Testis (tissue), 3 donors: ENCODE measurements around the gene EPB41L4A. TPM values are rescaled to one million over a fixed set of nuclear protein-coding genes. Genes with fewer than 3 reads are reported as not detected.

ENCODE experiments used
- DNase-seq: peaks from one replicate; pipeline ENCODE4 v3.0.0-alpha.2; 2019
- H3K27ac ChIP-seq, 2 donors: fragments of 200-600 bp; sonication (generic); one replicate each; pipeline ENCODE4 v1.5.1; 2019
- H3K27me3 ChIP-seq: fragments of 200-600 bp; sonication (generic); one replicate; pipeline ENCODE4 v1.5.1; 2019
- H3K36me3 ChIP-seq: fragments of 200-600 bp; sonication (generic); one replicate; pipeline ENCODE4 v1.5.1; 2017; ENCODE audit warnings: low read depth; ENCODE audit errors: missing control alignments
- H3K4me1 ChIP-seq: fragments of 200-600 bp; sonication (generic); one replicate; pipeline ENCODE4 v1.5.1; 2019
- H3K4me3 ChIP-seq, 2 donors: fragments of 200-600 bp; sonication (generic); one replicate each; pipeline ENCODE4 v1.5.1; 2017 to 2019
- H3K9me3 ChIP-seq: fragments of 200-600 bp; sonication (generic); one replicate; pipeline ENCODE4 v1.5.1; 2017
- POLR2A ChIP-seq: fragments of 450-650 bp; IDR thresholded peaks from one replicate; pipeline ENCODE4 v1.6.1; 2017; ENCODE audit warnings: antibody characterized with exemption, mild to moderate bottlenecking, moderate library complexity
- WGBS, 2 donors: methylation state at CpG; one replicate each; pipeline ENCODE4 v1.1.5; 2018; 5-methylcytosine and 5-hydroxymethylcytosine counted together
- intact Hi-C: fragments of 100-400 bp; cut with DNase I; formaldehyde crosslinking; loops from one replicate; pipeline ENCODE4 v1.15.1; 2023; ENCODE audit warnings: low total_unique reads
- polyA plus RNA-seq: library from polyadenylated mRNA; stranded (reverse); fragments of 350-450 nt; fragmentation: Illumina TruSeq; extraction: RNeasy Lipid Tissue Mini Kit (QIAGEN cat#74804); gene quantifications from one replicate; pipeline ENCODE4 v1.2.3, GENCODE V29; 2014; ENCODE audit warnings: low read depth, low replicate concordance; ENCODE audit not compliant: insufficient read depth
- total RNA-seq, 2 donors: library from RNA; depleted of rRNA; stranded (reverse); fragments of >200 nt; gene quantifications; one replicate each; pipeline ENCODE4 v1.2.3, GENCODE V29; 2016
- TF ChIP-seq, protein P1 (sequence below), 3 experiments: fragments of 450-650 bp in 2 of 3; fragments of 200-600 bp in 1 of 3; sonication (generic) in 1 of 3; IDR thresholded peaks; one replicate each; pipeline ENCODE4 v1.5.1; 2016 to 2019; ENCODE audit warnings: antibody characterized with exemption in 3 of 3, mild to moderate bottlenecking in 2 of 3, moderate library complexity in 1 of 3

Gene EPB41L4A
- total and polyA plus RNA-seq, 3 donors from 2014 or later = 9.0 to 23.9 (median 13.3) TPM

DNA sequence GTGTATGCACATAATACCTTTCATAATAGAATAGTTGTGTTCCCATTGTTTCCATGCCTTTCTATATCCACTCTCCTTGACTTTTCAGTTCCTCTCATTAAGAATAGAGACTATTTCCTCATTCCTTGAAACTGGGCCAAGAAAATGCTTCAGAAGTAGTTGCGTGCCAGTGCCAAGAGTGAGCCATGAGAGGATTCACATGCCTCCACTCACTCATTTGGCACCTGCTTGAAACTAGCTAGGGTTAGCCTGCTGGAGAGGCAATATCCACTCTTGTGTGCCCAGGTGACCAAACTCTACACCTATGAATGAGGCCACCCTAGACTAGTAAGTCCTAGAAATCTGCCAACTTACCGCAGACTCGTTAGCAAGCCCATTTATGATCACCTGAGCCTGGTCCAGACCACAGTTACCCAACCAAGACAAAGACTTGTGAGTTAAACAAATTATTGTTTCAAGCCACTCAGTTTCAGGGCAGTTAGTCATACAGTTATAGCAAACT lies 276.3 kb downstream of the EPB41L4A start:
- no peak overlapping the region for H3K27ac ChIP-seq
- no peak for TF ChIP-seq POLR2A
- TF ChIP-seq, protein P1, sequence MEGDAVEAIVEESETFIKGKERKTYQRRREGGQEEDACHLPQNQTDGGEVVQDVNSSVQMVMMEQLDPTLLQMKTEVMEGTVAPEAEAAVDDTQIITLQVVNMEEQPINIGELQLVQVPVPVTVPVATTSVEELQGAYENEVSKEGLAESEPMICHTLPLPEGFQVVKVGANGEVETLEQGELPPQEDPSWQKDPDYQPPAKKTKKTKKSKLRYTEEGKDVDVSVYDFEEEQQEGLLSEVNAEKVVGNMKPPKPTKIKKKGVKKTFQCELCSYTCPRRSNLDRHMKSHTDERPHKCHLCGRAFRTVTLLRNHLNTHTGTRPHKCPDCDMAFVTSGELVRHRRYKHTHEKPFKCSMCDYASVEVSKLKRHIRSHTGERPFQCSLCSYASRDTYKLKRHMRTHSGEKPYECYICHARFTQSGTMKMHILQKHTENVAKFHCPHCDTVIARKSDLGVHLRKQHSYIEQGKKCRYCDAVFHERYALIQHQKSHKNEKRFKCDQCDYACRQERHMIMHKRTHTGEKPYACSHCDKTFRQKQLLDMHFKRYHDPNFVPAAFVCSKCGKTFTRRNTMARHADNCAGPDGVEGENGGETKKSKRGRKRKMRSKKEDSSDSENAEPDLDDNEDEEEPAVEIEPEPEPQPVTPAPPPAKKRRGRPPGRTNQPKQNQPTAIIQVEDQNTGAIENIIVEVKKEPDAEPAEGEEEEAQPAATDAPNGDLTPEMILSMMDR (IDR thresholded peaks at IDR 0.05) = no peak
- no peaks in the 10 kb centered on the region for H3K36me3 ChIP-seq
- H3K4me3 ChIP-seq = no peak overlapping the region
- H3K4me1 ChIP-seq = no peaks in the 10 kb centered on the region
- H3K27me3 ChIP-seq = no peaks in the 10 kb centered on the region
- no peak for DNase-seq
- no peaks in the 10 kb centered on the region for H3K9me3 ChIP-seq
- intact Hi-C loops = no loop called here
- 81 to 86% methylated on average over 3 of the region's 3 CpGs for WGBS, 2 donors

DNA sequence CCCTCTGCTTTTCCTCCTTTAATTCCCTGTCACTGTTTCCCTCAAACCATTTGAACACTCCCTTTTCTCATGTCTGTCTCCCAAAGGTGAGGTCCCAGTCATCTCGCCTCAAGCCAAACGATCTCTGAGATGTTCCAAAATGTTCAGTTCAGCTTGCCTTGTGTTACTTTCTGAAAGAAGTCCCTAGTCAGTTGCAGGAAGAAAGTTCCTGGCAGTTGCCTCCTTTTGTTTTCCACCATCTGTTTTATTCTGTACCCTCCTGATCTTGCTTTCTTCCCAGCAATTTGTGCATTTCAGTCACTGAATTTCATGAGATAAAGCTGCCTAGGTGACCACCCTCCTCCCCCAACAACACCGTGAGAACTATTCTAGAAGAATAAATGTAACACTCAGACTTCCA lies 277.5 kb downstream of the EPB41L4A start:
- H3K27ac ChIP-seq = no peak overlapping the region
- H3K4me3 ChIP-seq = no peak overlapping the region
- TF ChIP-seq POLR2A = no peak
- TF ChIP-seq, protein P1 (IDR thresholded peaks at IDR 0.05) = no peak
- no peaks in the 10 kb centered on the region for H3K9me3 ChIP-seq
- DNase-seq = no peak
- H3K4me1 ChIP-seq = no peaks in the 10 kb centered on the region
- 85% methylated on average over 3 of the region's 3 CpGs for WGBS, 2 donors
- H3K36me3 ChIP-seq = no peaks in the 10 kb centered on the region
- intact Hi-C loops = no loop called here
- H3K27me3 ChIP-seq = no peaks in the 10 kb centered on the region

DNA sequence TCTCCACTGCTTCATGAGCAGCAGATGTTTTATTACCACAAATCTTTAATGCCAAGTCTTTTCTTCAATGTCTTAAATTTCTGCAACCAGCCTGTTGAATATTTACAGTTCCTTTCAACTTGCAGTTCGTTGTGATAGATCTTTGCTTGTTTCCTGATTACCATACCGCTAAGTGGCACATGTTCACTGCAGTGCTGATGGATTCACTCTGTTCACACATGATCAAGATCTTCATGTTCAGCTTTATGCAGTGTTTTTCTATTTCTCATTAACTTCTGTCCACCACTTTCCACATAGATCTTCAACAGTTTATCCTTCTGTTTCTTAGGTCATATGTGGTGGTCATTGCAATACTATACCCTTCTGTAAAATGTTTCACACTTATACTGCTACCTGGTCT lies 280.6 kb downstream of the EPB41L4A start:
- H3K4me1 ChIP-seq = no peaks in the 10 kb centered on the region
- intact Hi-C loops = no loop called here
- no peaks in the 10 kb centered on the region for H3K27me3 ChIP-seq
- WGBS, 2 donors = 80 to 82% methylated on average over 2 of the region's 2 CpGs
- H3K36me3 ChIP-seq = no peaks in the 10 kb centered on the region
- H3K9me3 ChIP-seq = no peaks in the 10 kb centered on the region
- DNase-seq = no peak
- no peak overlapping the region for H3K27ac ChIP-seq
- TF ChIP-seq, protein P1 (IDR thresholded peaks at IDR 0.05) = no peak
- no peak for TF ChIP-seq POLR2A
- H3K4me3 ChIP-seq = no peak overlapping the region

DNA sequence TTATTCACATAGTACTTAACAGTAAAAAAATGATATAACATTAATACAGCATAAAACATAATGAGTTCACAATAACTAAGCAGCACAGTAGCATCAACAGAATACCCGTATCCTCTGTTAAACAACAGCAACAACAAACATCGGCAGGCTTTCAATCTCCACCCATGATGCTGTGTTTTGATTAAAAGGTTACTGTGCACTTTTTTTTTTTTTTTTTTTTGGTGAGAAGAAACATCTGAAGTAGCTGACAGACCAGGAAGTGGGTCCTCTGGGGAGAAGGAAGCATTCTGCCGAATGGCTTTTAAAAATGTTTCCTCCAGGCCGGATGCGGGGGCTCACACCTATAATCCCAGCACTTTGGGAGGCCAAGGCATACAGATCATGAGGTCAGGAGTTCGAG lies 282.3 kb downstream of the EPB41L4A start:
- Histone ChIP-seq H3K9me3 (no peaks in the 10 kb centered on the region), H3K27ac (no peak overlapping the region), H3K36me3 (no peaks in the 10 kb centered on the region), H3K4me3 (no peak overlapping the region), H3K27me3 (no peaks in the 10 kb centered on the region), H3K4me1 (no peaks in the 10 kb centered on the region)
- DNase-seq = no peak
- TF ChIP-seq, protein P1 (IDR thresholded peaks at IDR 0.05) = no peak
- TF ChIP-seq POLR2A = no peak
- WGBS, 2 donors = 58 to 75% methylated on average over 6 of the region's 6 CpGs
- intact Hi-C loops = no loop called here

DNA sequence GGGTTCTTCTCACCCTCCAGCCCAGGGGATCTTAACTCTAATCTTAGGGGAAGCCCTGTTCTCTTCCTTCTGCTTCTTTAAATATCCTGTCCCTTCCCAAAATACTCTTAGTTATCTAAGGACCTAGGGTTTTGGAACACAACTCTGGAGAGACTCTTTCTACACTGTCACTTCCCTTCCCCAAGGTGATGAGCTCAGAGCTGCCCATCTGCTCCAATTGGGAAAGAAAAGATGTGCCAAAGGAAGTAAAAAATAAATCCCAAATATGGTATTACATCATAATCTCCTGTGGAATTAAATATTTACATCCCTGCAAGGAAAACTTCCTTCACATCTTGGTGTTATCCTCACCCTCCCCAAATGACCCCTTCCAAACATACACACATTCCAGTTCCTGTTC lies 291.2 kb downstream of the EPB41L4A start:
- TF ChIP-seq, protein P1 (IDR thresholded peaks at IDR 0.05) = no peak
- Histone ChIP-seq H3K27ac (no peak overlapping the region), H3K27me3 (no peaks in the 10 kb centered on the region), H3K9me3 (no peaks in the 10 kb centered on the region), H3K36me3 (no peaks in the 10 kb centered on the region), H3K4me1 (no peaks in the 10 kb centered on the region), H3K4me3 (no peak overlapping the region)
- DNase-seq = no peak
- intact Hi-C loops = no loop called here
